ENCODE data around the gene PLEKHA1. TPM values are rescaled to one million over a fixed set of nuclear protein-coding genes. Genes with fewer than 3 reads are reported as not detected.

Gene PLEKHA1
- total RNA-seq, 1 experiment from 2014 or later = 18.9 TPM

GRCh38 chr10:122329416-122329815 lies 45.1 kb upstream of the PLEKHA1 start:
- DNase-seq (ENCODE audit: low spot score) = no peak
- POLR2A ChIA-PET (ENCODE audit: low non-redundant PET) = no interaction called here
- no TSS peak for BruUV-seq (replicated peaks)
- H3K27me3 ChIP-seq (replicated peaks; ENCODE audit: insufficient read depth, low read depth, low read length, poor library complexity) = peaks cover 49% of the 10 kb centered on the region
- H3K9me3 ChIP-seq (ENCODE audit: low read depth, low read length, poor library complexity, severe bottlenecking) = no peaks in the 10 kb centered on the region
- CTCF ChIA-PET = no interaction called here
- H3K4me1 ChIP-seq (ENCODE audit: insufficient read depth, low read length, poor library complexity, severe bottlenecking) = no peaks in the 10 kb centered on the region
- intact Hi-C loops (cut with micrococcal nuclease; ENCODE audit: unreplicated experiment) = no loop called here
- TF ChIP-seq CTCF (conservative IDR thresholded peaks at IDR 0.05; ENCODE audit: low read depth, low read length) (no peak), EZH2 (IDR thresholded peaks at IDR 0.05; ENCODE audit: borderline replicate concordance, low read depth, low read length, poor library complexity, severe bottlenecking) (no peak)
- no peaks in the 10 kb centered on the region for H3K36me3 ChIP-seq (ENCODE audit: insufficient read depth, low read length, poor library complexity, severe bottlenecking)
- H3K27ac ChIP-seq (ENCODE audit: low read depth, low read length, poor library complexity, severe bottlenecking) = no peak overlapping the region
- H3K4me3 ChIP-seq (ENCODE audit: low read depth, low read length, poor library complexity, severe bottlenecking) = no peak overlapping the region

- H3K9me3 ChIP-seq (ENCODE audit: low read depth, low read length, poor library complexity, severe bottlenecking) = no peaks in the 10 kb centered on the region
- CTCF ChIA-PET = no interaction called here
- TF ChIP-seq CTCF (conservative IDR thresholded peaks at IDR 0.05; ENCODE audit: low read depth, low read length) (no peak), EZH2 (IDR thresholded peaks at IDR 0.05; ENCODE audit: borderline replicate concordance, low read depth, low read length, poor library complexity, severe bottlenecking) (no peak)
- no peak overlapping the region for H3K27ac ChIP-seq (ENCODE audit: low read depth, low read length, poor library complexity, severe bottlenecking)
- peaks cover 49% of the 10 kb centered on the region for H3K27me3 ChIP-seq (replicated peaks; ENCODE audit: insufficient read depth, low read depth, low read length, poor library complexity)
- no peak overlapping the region for H3K4me3 ChIP-seq (ENCODE audit: low read depth, low read length, poor library complexity, severe bottlenecking)
- POLR2A ChIA-PET (ENCODE audit: low non-redundant PET) = no interaction called here
- DNase-seq (ENCODE audit: low spot score) = no peak
- no peaks in the 10 kb centered on the region for H3K4me1 ChIP-seq (ENCODE audit: insufficient read depth, low read length, poor library complexity, severe bottlenecking)
- no peaks in the 10 kb centered on the region for H3K36me3 ChIP-seq (ENCODE audit: insufficient read depth, low read length, poor library complexity, severe bottlenecking)
- BruUV-seq (replicated peaks) = no TSS peak
- intact Hi-C loops (cut with micrococcal nuclease; ENCODE audit: unreplicated experiment) = no loop called here
These were observed 43.4 kb upstream of the PLEKHA1 start for GRCh38 chr10:122331100-122331499.

GRCh38 chr10:122331615-122332446 lies 42.7 kb upstream of the PLEKHA1 start:
- no peaks in the 10 kb centered on the region for H3K36me3 ChIP-seq (ENCODE audit: insufficient read depth, low read length, poor library complexity, severe bottlenecking)
- no peak for TF ChIP-seq CTCF (conservative IDR thresholded peaks at IDR 0.05; ENCODE audit: low read depth, low read length)
- no peak for TF ChIP-seq EZH2 (IDR thresholded peaks at IDR 0.05; ENCODE audit: borderline replicate concordance, low read depth, low read length, poor library complexity, severe bottlenecking)
- DNase-seq (ENCODE audit: low spot score) = no peak
- no peaks in the 10 kb centered on the region for H3K9me3 ChIP-seq (ENCODE audit: low read depth, low read length, poor library complexity, severe bottlenecking)
- BruUV-seq (replicated peaks) = no TSS peak
- H3K4me3 ChIP-seq (ENCODE audit: low read depth, low read length, poor library complexity, severe bottlenecking) = no peak overlapping the region
- no peaks in the 10 kb centered on the region for H3K4me1 ChIP-seq (ENCODE audit: insufficient read depth, low read length, poor library complexity, severe bottlenecking)
- POLR2A ChIA-PET (ENCODE audit: low non-redundant PET) = no interaction called here
- no peak overlapping the region for H3K27ac ChIP-seq (ENCODE audit: low read depth, low read length, poor library complexity, severe bottlenecking)
- peaks cover 49% of the 10 kb centered on the region for H3K27me3 ChIP-seq (replicated peaks; ENCODE audit: insufficient read depth, low read depth, low read length, poor library complexity)
- CTCF ChIA-PET = no interaction called here
- intact Hi-C loops (cut with micrococcal nuclease; ENCODE audit: unreplicated experiment) = no loop called here

Data from A673 (cell line).